Fibroblast of pulmonary artery (primary cell): Measurements from ENCODE around the gene ADD3.

Experiments
- DNase-seq: peaks from one replicate; pipeline ENCODE4 v3.0.0-alpha.2; 2010; ENCODE audit warnings: low read depth
- H3K4me3 ChIP-seq: replicated peaks from 2 replicates; pipeline ENCODE4 v1.5.1; 2011; ENCODE audit warnings: low read depth, mild to moderate bottlenecking, control low read depth, low read length, moderate library complexity
- CTCF ChIP-seq: IDR thresholded peaks from 2 replicates; pipeline ENCODE4 v1.5.1; 2011; ENCODE audit warnings: mild to moderate bottlenecking, control low read depth, low read length, inconsistent platforms; ENCODE audit errors: missing control alignments

The ADD3 gene

GRCh38 chr10:109995595-109995994 lies 12.2 kb upstream of the ADD3 start:
- TF ChIP-seq CTCF: no peak

GRCh38 chr10:109996225-109996624 lies 11.6 kb upstream of the ADD3 start:
- no peak overlapping the region for H3K4me3 ChIP-seq
- no peak for DNase-seq

More at GRCh38 chr10:109995595-109995994, 12.2 kb upstream of the ADD3 start:
- no peak overlapping the region for H3K4me3 ChIP-seq
- no peak for DNase-seq

GRCh38 chr10:109996766-109997171 lies 11.0 kb upstream of the ADD3 start:
- no peak for DNase-seq
- H3K4me3 ChIP-seq: no peak overlapping the region
- no peak for TF ChIP-seq CTCF

More at GRCh38 chr10:109996225-109996624, 11.6 kb upstream of the ADD3 start:
- TF ChIP-seq CTCF: no peak

GRCh38 chr10:109997233-109997632 lies 10.6 kb upstream of the ADD3 start:
- no peak for DNase-seq
- no peak overlapping the region for H3K4me3 ChIP-seq
- TF ChIP-seq CTCF: no peak

- no peak for DNase-seq
- no peak overlapping the region for H3K4me3 ChIP-seq
- TF ChIP-seq CTCF: no peak
Observed at GRCh38 chr10:109998513-109998912, 9.3 kb upstream of the ADD3 start.

- H3K4me3 ChIP-seq: no peak overlapping the region
- DNase-seq: no peak
- TF ChIP-seq CTCF: no peak
Observed at GRCh38 chr10:110002801-110003523, 4.8 kb upstream of the ADD3 start.

- H3K4me3 ChIP-seq: no peak overlapping the region
- no peak for DNase-seq
- TF ChIP-seq CTCF: no peak
Observed at GRCh38 chr10:110003524-110003885, 4.3 kb upstream of the ADD3 start.
